Measurements from ENCODE around the gene LRCOL1.

The LRCOL1 gene

GRCh38 chr12:132617822-132618682 lies 7.7 kb upstream of the LRCOL1 start:
- DNase-seq (ENCODE audit: low read depth): no peak
- H3K4me3 ChIP-seq (ENCODE audit: low read length): no peak overlapping the region
- TF ChIP-seq, protein P1, sequence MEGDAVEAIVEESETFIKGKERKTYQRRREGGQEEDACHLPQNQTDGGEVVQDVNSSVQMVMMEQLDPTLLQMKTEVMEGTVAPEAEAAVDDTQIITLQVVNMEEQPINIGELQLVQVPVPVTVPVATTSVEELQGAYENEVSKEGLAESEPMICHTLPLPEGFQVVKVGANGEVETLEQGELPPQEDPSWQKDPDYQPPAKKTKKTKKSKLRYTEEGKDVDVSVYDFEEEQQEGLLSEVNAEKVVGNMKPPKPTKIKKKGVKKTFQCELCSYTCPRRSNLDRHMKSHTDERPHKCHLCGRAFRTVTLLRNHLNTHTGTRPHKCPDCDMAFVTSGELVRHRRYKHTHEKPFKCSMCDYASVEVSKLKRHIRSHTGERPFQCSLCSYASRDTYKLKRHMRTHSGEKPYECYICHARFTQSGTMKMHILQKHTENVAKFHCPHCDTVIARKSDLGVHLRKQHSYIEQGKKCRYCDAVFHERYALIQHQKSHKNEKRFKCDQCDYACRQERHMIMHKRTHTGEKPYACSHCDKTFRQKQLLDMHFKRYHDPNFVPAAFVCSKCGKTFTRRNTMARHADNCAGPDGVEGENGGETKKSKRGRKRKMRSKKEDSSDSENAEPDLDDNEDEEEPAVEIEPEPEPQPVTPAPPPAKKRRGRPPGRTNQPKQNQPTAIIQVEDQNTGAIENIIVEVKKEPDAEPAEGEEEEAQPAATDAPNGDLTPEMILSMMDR (IDR thresholded peaks at IDR 0.05; ENCODE audit: insufficient read depth, low read depth, low read length, missing control alignments): no peak

DNA sequence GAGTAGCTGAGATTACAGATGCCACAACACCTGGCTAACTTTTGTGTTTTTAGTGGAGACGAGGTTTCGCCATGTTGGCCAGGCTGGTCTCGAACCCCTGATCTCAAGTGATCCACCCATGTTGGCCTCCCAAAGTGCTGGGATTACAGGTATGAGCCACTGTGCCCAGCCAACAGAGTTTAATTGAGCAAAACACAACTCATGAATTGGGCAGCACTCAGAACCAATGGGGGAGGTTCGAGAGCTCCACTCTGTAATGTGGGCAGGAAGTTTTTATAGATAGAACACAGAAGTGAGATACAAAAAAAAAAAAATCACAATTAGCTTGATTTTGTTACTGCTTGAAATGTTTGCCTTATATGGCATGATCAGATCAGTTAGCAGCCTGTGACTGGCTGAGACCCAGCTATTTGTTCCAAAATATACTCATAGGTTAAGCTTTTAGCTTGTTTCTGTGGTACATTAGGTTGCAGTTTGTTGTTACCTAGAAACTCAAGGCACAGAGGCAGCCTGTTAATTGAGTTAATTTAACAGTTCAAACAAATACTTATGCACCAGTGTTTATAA lies 6.8 kb upstream of the LRCOL1 start:
- no peak overlapping the region for H3K4me3 ChIP-seq (ENCODE audit: low read length)
- DNase-seq (ENCODE audit: low read depth): no peak
- TF ChIP-seq, protein P1 (IDR thresholded peaks at IDR 0.05; ENCODE audit: insufficient read depth, low read depth, low read length, missing control alignments): no peak

DNA sequence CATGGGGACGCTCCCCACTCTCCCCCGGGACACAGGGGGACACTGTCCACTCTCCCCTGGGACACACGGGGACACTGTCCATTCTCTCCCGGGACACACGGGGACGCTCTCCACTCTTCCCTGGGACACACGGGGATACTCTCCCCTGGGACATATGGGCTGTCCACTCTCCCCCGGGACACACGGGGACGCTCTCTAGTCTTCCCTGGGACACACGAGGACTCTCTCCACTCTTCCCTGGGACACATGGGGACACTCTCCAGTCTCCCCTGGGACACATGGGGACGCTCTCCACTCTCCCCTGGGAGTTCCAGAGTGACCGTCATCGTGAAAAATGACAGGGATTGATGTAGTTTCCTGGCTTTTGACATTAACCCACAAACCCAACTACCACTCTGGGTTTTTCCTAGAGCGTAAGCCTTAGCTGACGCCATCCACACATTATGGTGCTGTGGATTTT lies 5.2 kb upstream of the LRCOL1 start:
- TF ChIP-seq, protein P1 (IDR thresholded peaks at IDR 0.05; ENCODE audit: insufficient read depth, low read depth, low read length, missing control alignments): no peak
- no peak overlapping the region for H3K4me3 ChIP-seq (ENCODE audit: low read length)

GRCh38 chr12:132614861-132615578 lies 4.6 kb upstream of the LRCOL1 start:
- peak; percentile 83 for DNase-seq (ENCODE audit: low read depth)
- TF ChIP-seq, protein P1 (IDR thresholded peaks at IDR 0.05; ENCODE audit: insufficient read depth, low read depth, low read length, missing control alignments): peak; percentile 81
- no peak overlapping the region for H3K4me3 ChIP-seq (ENCODE audit: low read length)

More for the DNA sequence above, 5.2 kb upstream of the LRCOL1 start:
- DNase-seq (ENCODE audit: low read depth): no peak

- DNase-seq (ENCODE audit: low read depth): no peak
- H3K4me3 ChIP-seq (ENCODE audit: low read length): no peak overlapping the region
- TF ChIP-seq, protein P1 (IDR thresholded peaks at IDR 0.05; ENCODE audit: insufficient read depth, low read depth, low read length, missing control alignments): no peak
Observed at GRCh38 chr12:132614029-132614428, 3.6 kb upstream of the LRCOL1 start.

DNA sequence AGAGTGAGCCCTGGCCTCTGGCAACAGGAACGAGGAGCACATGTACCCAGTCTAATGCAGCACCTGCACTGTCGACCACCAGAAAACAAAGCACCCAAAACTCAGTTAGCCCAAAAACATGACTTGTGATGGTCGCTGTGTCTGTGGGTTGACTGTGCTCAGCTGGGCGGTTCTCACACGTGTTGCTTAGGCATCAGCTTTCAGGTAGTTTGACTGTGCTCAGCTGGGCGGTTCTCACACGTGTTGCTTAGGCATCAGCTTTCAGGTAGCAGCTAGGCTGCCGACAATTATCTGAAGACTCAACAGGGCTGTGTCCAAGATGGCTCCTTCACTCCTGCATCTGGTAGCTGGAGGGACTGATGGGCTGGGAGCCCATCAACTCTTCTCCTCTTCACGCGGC lies 1.2 kb upstream of the LRCOL1 start:
- no peak overlapping the region for H3K4me3 ChIP-seq (ENCODE audit: low read length)
- DNase-seq (ENCODE audit: low read depth): no peak
- TF ChIP-seq, protein P1 (IDR thresholded peaks at IDR 0.05; ENCODE audit: insufficient read depth, low read depth, low read length, missing control alignments): no peak
